ENCODE measurements around the gene GIMD1. TPM values are rescaled to one million over a fixed set of nuclear protein-coding genes. Genes with fewer than 3 reads are reported as not detected.
A peak's percentile ranks its signal among the peaks of the same experiment; 100 is the strongest.

Gene GIMD1
- total RNA-seq, 4 donors from 2014 or later = not detected

DNA sequence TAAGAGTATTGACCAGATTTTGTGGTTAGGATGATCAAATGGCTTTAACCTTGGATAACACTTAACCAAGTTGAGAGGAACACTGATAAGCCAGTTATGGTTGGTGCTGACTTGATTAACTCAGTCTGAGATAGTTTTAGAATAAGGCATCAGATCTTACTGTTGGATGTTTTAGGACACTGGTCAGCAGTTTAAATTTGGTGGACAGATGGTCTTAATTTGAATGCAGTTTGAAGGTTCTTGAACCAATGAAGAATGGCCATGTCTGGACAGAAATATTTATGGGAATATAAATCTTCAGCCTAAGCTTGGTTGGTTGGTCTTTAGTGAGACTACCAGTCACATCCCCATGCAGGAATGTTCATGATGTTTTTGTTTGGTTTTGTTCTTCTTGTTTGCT, 2.6 kb upstream of the GIMD1 start:
- Histone ChIP-seq H3K36me3 (no peaks in the 10 kb centered on the region), H3K4me1 (no peaks in the 10 kb centered on the region), H3K27me3 (no peaks in the 10 kb centered on the region), H3K27ac (no peak overlapping the region), H3K9me3 (no peaks in the 10 kb centered on the region), H3K4me3 (no peak overlapping the region)
- no peak for DNase-seq
- TF ChIP-seq CTCF (IDR thresholded peaks at IDR 0.05) = no peak
- TF ChIP-seq POLR2A (IDR thresholded peaks at IDR 0.05) = no peak
- intact Hi-C loops (cut with DNase I; ENCODE audit: low total_unique reads) = no loop called here

GRCh38 chr4:106370214-106370613, 1.6 kb upstream of the GIMD1 start:
- Histone ChIP-seq H3K36me3 (no peaks in the 10 kb centered on the region), H3K27me3 (no peaks in the 10 kb centered on the region), H3K4me3 (no peak overlapping the region), H3K27ac (no peak overlapping the region), H3K9me3 (no peaks in the 10 kb centered on the region), H3K4me1 (no peaks in the 10 kb centered on the region)
- intact Hi-C loops (cut with DNase I; ENCODE audit: low total_unique reads) = no loop called here
- DNase-seq = no peak
- no peak for TF ChIP-seq CTCF (IDR thresholded peaks at IDR 0.05)
- no peak for TF ChIP-seq POLR2A (IDR thresholded peaks at IDR 0.05)

- H3K4me1 ChIP-seq = no peaks in the 10 kb centered on the region
- no peak overlapping the region for H3K4me3 ChIP-seq
- intact Hi-C loops (cut with DNase I; ENCODE audit: low total_unique reads) = no loop called here
- no peaks in the 10 kb centered on the region for H3K27me3 ChIP-seq
- no peaks in the 10 kb centered on the region for H3K36me3 ChIP-seq
- H3K9me3 ChIP-seq = no peaks in the 10 kb centered on the region
- H3K27ac ChIP-seq = no peak overlapping the region
- DNase-seq = no peak
- TF ChIP-seq POLR2A (IDR thresholded peaks at IDR 0.05) (no peak), CTCF (IDR thresholded peaks at IDR 0.05) (peak; percentile 32 to 47 (median 36))
These were observed 980 bp upstream of the GIMD1 start for GRCh38 chr4:106369456-106370060.

DNA sequence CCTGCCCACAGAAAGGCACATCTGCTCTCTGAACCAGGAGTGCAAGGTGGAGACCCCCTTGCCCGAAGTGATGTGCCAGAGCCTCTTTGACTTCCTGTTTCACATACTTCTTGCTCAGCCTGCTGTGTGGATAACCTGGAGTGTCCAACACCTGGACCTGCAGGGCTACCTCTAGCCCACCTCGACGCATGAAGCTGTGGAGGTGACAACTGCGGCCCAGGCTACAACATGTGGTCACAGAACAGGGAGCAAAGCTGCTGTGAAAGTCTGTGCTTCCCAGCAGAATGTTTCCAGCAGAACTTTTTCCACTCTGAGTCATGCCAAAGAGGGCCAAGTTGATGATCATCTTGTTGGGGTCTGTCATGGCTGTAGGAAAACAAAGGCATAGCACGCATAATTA, 1.5 kb downstream of the GIMD1 start:
- H3K27me3 ChIP-seq = no peaks in the 10 kb centered on the region
- no peaks in the 10 kb centered on the region for H3K9me3 ChIP-seq
- H3K4me1 ChIP-seq = no peaks in the 10 kb centered on the region
- H3K36me3 ChIP-seq = no peaks in the 10 kb centered on the region
- no peak for DNase-seq
- H3K4me3 ChIP-seq = no peak overlapping the region
- no peak overlapping the region for H3K27ac ChIP-seq
- TF ChIP-seq CTCF (IDR thresholded peaks at IDR 0.05) = no peak
- no peak for TF ChIP-seq POLR2A (IDR thresholded peaks at IDR 0.05)
- intact Hi-C loops (cut with DNase I; ENCODE audit: low total_unique reads) = no loop called here

- Histone ChIP-seq H3K27me3 (no peaks in the 10 kb centered on the region), H3K9me3 (no peaks in the 10 kb centered on the region), H3K27ac (no peak overlapping the region), H3K4me3 (no peak overlapping the region), H3K4me1 (no peaks in the 10 kb centered on the region), H3K36me3 (no peaks in the 10 kb centered on the region)
- intact Hi-C loops (cut with DNase I; ENCODE audit: low total_unique reads) = no loop called here
- no peak for TF ChIP-seq POLR2A (IDR thresholded peaks at IDR 0.05)
- TF ChIP-seq CTCF (IDR thresholded peaks at IDR 0.05) = no peak
- DNase-seq = no peak
These were observed 2.6 kb downstream of the GIMD1 start for GRCh38 chr4:106366026-106366425.
